Activated CD4-positive, alpha-beta memory T cell treated with anti-CD3 and anti-CD28 coated beads for 36 hours (primary cell): ENCODE measurements around the gene RBBP8NL. TPM values are rescaled to one million over a fixed set of nuclear protein-coding genes. Genes with fewer than 3 reads are reported as not detected.

Experiments used
- CTCF ChIA-PET: fragments of 350-600 bp; sonication (Branson Sonifier 250); formaldehyde crosslinking; loops from one replicate; lab custom pipeline; 2021; ENCODE audit warnings: antibody characterized with exemption, inconsistent platforms; lab: Charles Lee
- POLR2A ChIA-PET: fragments of 350-600 bp; sonication (Branson Sonifier 250); formaldehyde crosslinking; loops from one replicate; lab custom pipeline; 2021; ENCODE audit warnings: antibody characterized with exemption; lab: Charles Lee
- DNase-seq: peaks from one replicate; pipeline ENCODE4 v3.0.0-alpha.2; 2020
- H3K27ac Mint-ChIP-seq: one replicate; pipeline ENCODE4 v1.8.0; 2021; ENCODE audit warnings: mixed read lengths
- H3K27me3 Mint-ChIP-seq: one replicate; pipeline ENCODE4 v1.8.0; 2021; ENCODE audit warnings: mixed read lengths
- H3K36me3 Mint-ChIP-seq: one replicate; pipeline ENCODE4 v1.8.0; 2021; ENCODE audit warnings: mixed read lengths
- H3K4me1 Mint-ChIP-seq: one replicate; pipeline ENCODE4 v1.8.0; 2021; ENCODE audit warnings: low read depth, mixed read lengths
- H3K4me3 Mint-ChIP-seq: one replicate; pipeline ENCODE4 v1.8.0; 2021; ENCODE audit warnings: mild to moderate bottlenecking, mixed read lengths
- H3K9me3 Mint-ChIP-seq: one replicate; pipeline ENCODE4 v1.8.0; 2021; ENCODE audit warnings: mixed read lengths
- intact Hi-C: fragments of 100-400 bp; cut with micrococcal nuclease; formaldehyde crosslinking; loops from one replicate; pipeline ENCODE4 v1.15.1; 2023
- total RNA-seq, 2 experiments: library from RNA; stranded (reverse); gene quantifications; one replicate each; pipeline ENCODE4 v1.2.3, GENCODE V29; 2021

The RBBP8NL gene, protein sequence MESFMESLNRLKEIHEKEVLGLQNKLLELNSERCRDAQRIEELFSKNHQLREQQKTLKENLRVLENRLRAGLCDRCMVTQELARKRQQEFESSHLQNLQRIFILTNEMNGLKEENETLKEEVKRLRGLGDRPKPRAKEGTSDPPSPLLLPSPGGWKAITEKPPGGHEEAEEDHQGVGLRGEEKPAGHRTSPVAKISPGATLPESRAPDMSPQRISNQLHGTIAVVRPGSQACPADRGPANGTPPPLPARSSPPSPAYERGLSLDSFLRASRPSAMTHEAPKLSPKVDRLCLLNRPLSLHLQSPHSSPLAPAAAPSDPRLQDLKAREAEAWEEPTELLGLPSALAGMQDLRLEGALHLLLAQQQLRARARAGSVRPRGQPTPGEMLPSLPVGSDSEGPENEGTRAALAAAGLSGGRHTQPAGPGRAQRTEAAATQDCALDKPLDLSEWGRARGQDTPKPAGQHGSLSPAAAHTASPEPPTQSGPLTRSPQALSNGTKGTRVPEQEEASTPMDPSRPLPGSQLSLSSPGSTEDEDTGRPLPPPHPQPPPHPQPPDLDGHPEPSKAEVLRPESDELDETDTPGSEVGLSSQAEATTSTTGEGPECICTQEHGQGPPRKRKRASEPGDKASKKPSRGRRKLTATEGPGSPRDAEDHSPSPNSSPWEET
- total RNA-seq, result not detected

DNA sequence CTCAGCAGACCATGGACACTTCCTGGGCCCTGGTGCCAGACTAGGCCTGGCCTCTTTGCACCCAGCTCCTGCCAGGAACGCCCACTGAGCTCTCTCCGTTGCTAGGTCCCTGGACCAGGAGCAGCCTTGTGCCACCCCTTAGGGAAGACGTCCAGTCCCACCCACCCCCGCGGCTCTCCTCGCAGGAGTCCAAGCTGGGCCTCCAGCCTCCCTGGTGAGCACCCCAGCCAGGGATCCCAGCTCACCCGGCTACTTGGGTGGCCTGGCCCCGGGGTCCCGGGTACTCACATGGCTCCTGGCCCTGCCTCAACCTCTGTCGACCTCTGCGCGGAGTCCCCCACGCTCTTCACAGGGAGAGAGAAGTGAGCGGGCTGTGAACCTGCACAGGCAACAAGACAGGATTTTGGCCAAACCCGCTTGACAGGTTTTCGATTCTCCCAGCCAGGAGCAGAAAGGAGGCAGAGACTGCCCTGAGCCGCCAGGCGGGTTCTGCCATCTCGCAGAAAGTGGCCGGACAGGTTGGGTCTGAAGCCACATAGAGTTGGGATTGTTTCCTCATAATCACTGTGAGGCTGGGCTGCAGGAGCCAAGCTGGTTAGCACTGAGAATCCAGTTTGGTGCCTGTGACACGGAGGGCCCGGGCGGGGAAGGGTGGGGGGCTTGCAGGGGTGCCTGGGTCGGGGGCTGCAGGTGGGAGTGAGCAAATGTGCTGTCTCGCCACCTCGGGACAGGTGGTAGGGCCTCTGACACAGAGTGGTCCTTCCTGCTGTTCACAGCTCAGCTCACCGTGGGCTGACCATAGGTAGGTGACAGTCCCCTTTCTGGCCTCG is at the start of gene RBBP8NL:
Gene RBBP8NL (minus strand): TSS at position 368 of the 830 bp plus-strand sequence. CDS start 7,892 bp downstream, outside the sequence.
- H3K27me3 Mint-ChIP-seq, result peaks cover 7% of the 10 kb centered on the region
- no peak within 1 kb of the TSS for H3K4me3 Mint-ChIP-seq
- H3K4me1 Mint-ChIP-seq, result no peaks in the 10 kb centered on the region
- H3K36me3 Mint-ChIP-seq, result no peaks in the 10 kb centered on the region
- H3K27ac Mint-ChIP-seq, result no peak within 1 kb of the TSS
- no peak for DNase-seq
- CTCF ChIA-PET, result no interaction called here
- H3K9me3 Mint-ChIP-seq, result no peaks in the 10 kb centered on the region
- intact Hi-C loops, result no loop called here
- POLR2A ChIA-PET, result no interaction called here

DNA sequence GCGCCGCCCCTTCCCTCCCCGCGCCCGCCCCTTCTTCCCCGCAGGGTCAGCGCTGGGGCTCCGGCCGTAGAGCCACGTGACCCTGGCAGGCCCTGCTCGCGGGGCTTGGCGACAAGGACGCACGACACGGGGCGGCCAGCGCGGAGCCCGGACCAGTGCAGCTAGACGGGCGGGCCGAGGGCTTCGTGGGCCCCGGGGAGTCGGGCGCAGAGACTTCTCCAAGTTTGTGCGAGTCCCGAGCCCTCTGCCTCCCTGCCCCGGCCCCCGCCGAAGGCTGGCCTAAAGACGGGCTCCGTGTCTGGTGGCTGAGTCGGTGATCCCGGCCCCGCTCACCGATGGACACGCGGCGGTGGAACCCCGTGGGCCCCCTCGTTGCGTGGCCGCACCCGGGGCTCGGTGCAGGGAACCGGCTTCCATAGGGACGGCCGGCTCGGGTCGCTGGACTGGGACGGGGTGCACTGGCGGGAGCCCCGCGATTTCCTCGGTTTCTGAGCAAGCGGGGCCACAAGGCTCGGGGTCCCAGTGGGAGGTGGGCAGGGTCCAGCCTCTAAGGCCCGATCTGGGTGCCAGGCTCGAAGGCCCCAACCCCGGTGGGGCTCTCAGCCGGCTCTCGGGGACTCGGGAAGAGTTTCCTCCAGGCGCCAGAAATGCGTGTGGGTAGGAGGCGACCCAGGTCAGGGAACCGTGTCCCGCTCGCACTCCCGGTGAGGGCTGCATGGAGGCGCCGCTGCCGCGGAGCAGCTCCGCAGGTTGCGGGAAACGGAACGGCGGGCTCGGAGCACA is 48.9 kb upstream of the RBBP8NL start:
- peak; percentile 19 for DNase-seq
- CTCF ChIA-PET, result no interaction called here
- Mint-ChIP-seq H3K4me1 (peaks cover 6% of the 10 kb centered on the region), H3K9me3 (no peaks in the 10 kb centered on the region), H3K4me3 (no peak overlapping the region), H3K27me3 (peaks cover 35% of the 10 kb centered on the region), H3K36me3 (no peaks in the 10 kb centered on the region), H3K27ac (no peak overlapping the region)
- intact Hi-C loops, result no loop called here
- POLR2A ChIA-PET, result no interaction called here

DNA sequence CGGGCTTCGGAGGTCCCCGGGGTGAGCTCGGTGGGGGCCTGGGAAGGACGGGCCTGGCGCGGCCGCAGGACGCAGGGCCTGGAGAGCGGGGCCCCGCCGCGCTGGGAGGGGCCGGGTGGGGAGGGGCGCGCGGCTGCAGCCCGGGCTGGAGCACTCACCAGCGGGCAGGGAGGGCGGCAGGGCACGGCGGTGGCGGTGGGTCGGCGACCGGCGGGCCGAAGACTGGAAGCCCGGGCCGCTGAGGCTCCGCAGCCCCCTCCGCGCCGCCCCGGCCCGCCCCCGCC is 48.4 kb upstream of the RBBP8NL start, which contains the start of gene GATA5:
Gene GATA5 (minus strand): TSS at position 224 of the 284 bp plus-strand sequence. CDS start 474 bp downstream, outside the sequence.
- peaks cover 35% of the 10 kb centered on the region for H3K27me3 Mint-ChIP-seq
- intact Hi-C loops, result no loop called here
- H3K4me1 Mint-ChIP-seq, result peaks cover 6% of the 10 kb centered on the region
- CTCF ChIA-PET, result no interaction called here
- POLR2A ChIA-PET, result no interaction called here
- no peaks in the 10 kb centered on the region for H3K36me3 Mint-ChIP-seq
- no peak within 1 kb of the TSS for H3K27ac Mint-ChIP-seq
- no peak within 1 kb of the TSS for H3K4me3 Mint-ChIP-seq
- no peak for DNase-seq
- H3K9me3 Mint-ChIP-seq, result no peaks in the 10 kb centered on the region

DNA sequence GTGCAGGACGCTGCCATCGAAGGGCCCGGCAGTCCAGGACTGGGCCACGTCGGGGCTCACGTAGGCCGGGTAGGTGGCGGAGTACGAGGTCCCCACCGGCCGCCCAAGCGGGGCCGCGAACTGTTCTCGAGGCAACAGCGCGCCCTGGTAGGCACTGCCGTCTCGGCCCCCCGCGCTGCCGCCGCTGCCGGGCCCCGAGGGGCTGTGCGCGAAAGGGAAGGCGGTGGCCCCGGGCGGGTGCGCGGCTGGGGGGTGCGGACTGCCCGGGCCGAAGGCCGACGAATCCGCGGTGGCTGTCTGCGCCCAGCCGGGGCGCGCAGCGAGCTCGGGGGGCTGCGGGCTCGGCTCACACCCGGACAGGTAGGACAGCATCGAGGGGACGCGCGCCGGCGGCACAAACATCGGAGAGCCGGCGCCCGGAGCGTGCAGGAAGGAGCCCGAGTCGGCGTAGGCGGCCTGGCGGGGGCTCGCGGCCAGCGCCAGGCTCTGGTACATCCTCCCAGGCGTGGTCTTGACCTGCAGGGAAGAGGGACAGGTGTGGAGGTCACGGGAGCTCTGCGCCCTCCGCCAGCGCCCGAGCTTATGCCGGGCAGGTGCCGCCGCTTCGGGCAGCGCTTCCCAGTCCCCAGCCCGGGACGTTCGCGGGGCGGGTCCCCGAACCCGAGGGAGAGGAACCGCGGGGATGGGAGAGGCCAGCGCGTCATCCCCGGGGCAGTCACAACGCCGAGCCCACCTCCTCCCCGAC is 47.9 kb upstream of the RBBP8NL start:
- no peak for DNase-seq
- POLR2A ChIA-PET, result no interaction called here
- H3K4me3 Mint-ChIP-seq, result no peak overlapping the region
- intact Hi-C loops, result no loop called here
- H3K4me1 Mint-ChIP-seq, result peaks cover 6% of the 10 kb centered on the region
- no peaks in the 10 kb centered on the region for H3K9me3 Mint-ChIP-seq
- no peaks in the 10 kb centered on the region for H3K36me3 Mint-ChIP-seq
- H3K27ac Mint-ChIP-seq, result no peak overlapping the region
- CTCF ChIA-PET, result no interaction called here
- peaks cover 37% of the 10 kb centered on the region for H3K27me3 Mint-ChIP-seq

DNA sequence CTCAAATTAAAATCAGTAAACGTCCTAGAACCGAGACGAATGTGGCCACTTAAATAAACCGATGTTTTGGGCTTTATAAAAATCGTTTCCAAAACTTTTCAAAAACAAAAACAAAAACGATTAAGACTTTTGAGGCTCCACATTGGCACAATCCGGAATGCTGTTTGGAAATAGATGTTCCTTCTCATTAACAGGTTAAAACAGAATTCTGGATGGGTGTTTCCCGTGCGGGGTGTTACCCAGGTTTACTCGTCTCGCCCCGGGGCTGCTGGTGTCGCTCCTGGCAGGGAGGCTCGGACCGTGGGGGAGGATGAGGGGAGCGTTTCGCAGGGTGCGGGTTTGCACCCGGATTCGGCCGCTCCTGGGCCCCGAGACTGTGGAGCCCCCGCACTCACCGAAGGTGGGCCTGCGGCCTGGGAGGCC is 47.3 kb upstream of the RBBP8NL start:
- H3K27me3 Mint-ChIP-seq, result peaks cover 38% of the 10 kb centered on the region
- POLR2A ChIA-PET, result no interaction called here
- DNase-seq, result no peak
- H3K27ac Mint-ChIP-seq, result no peak overlapping the region
- intact Hi-C loops, result no loop called here
- H3K9me3 Mint-ChIP-seq, result no peaks in the 10 kb centered on the region
- H3K4me3 Mint-ChIP-seq, result no peak overlapping the region
- CTCF ChIA-PET, result no interaction called here
- H3K4me1 Mint-ChIP-seq, result peaks cover 6% of the 10 kb centered on the region
- H3K36me3 Mint-ChIP-seq, result no peaks in the 10 kb centered on the region

DNA sequence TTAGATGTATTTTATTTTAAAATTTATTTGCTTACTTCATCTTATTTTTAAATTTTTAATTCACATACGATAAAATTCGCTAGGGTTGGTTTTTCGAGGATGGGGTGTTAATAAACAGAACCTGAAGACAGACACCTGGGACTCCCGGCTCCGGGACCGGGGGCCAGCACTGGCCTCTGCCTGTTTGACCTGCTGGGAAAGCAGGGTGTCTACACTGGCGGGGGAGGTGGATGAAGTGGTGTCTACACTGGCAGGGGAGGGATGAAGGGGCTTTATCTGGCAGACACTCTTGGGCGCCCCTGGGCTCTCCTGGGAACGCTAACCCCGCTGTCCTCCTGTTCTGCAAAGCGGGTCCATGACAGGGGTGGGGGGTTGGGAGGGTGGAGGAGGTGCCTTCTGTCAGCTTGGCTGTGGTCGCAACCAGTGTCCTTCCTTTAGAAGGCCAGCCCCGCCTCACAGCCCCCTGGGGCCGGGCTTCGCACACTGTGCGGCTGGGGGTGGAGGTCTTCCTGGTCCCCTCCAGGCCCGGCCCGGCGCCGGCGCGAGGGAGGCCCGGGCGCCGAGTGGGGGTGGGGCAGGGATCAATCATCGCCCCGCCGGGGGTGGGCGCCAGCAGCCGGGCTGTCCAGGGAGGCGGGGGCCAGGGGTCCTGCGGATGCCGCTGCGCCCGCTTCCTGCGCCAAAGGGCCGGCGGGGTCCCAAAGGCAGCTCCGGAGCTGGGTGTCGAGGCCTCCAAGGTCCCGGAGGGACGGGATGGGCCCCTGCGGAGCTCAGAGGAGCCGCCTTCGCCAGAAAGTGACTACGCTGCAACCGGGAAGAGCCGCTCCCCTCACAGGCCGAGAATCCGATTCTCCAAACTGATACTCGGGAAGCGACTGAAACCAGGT is 46.6 kb upstream of the RBBP8NL start:
- Mint-ChIP-seq H3K27ac (no peak overlapping the region), H3K4me3 (no peak overlapping the region), H3K27me3 (peaks cover 35% of the 10 kb centered on the region), H3K9me3 (no peaks in the 10 kb centered on the region), H3K36me3 (no peaks in the 10 kb centered on the region), H3K4me1 (peaks cover 6% of the 10 kb centered on the region)
- ChIA-PET POLR2A (no interaction called here), CTCF (no interaction called here)
- no peak for DNase-seq
- intact Hi-C loops, result no loop called here

DNA sequence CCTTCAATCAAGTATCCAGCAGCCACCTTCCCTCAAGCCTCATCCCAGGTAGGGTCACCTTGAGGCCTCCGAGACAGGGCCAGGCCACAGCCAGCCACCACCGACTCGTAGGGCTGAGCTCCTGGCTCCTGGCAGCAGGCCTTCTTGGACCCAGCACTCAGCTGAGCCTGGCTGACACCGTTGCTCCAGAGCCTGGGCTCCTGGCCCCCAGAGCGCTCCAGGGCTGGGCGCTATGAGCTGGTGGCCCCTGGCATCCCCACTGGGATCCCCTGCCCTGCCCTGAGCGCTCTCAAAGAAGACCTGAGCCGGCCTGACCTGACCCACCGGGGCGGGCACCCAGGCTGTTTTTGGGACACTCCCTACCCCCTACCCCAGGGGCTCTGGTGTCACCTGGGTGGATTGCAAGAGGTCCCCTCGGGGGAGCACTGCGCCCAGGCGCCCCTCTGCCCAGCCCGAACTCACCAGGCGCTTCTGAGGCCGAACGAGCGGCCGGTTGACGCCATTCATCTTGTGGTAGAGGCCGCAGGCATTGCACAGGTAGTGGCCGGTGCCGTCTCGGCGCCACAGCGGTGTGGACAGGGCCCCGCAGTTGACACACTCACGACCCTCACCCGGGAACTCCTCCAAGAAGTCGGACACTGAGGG is 45.7 kb upstream of the RBBP8NL start:
- peaks cover 6% of the 10 kb centered on the region for H3K4me1 Mint-ChIP-seq
- ChIA-PET CTCF (no interaction called here), POLR2A (no interaction called here)
- no peaks in the 10 kb centered on the region for H3K9me3 Mint-ChIP-seq
- no peak for DNase-seq
- intact Hi-C loops, result no loop called here
- H3K27ac Mint-ChIP-seq, result no peak overlapping the region
- H3K4me3 Mint-ChIP-seq, result no peak overlapping the region
- H3K27me3 Mint-ChIP-seq, result peaks cover 27% of the 10 kb centered on the region
- no peaks in the 10 kb centered on the region for H3K36me3 Mint-ChIP-seq

DNA sequence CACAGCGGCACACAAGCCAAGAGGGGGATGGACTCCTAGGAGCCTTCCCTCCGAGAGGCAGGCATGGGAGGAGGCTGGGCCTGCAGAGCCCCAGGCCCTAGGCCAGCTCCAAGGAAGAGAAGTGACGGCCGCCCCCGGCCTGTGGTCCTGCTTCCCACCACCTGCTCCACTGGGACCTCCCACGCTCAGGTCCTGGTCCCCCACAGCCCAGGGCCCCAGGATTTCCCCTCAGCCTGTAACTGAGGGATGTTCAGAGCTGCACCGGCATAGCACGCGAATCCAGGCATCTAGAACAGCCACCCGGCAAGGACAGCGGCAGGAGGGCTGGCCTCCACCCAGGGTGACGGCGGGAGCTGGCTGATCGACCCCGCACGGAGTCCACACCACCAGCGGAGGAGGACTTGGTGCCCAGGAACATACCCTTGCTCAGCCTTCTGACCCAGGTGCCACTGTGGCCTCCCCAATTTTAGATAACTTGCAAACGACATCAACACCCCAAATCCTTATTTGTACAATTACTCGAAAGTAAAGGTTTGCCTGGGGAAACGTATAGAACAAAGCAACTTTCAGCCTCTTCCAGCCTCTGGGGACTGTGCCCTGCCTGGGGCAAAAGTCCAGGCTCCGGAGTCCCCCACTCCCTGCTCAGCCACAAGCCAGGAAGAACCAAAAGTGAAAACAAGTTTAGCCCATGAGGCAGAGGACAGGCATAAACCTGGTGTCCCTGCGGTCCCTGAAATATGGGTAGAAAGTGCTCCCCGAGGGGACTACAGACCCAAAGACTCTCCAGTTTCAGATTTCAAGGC is 45.0 kb upstream of the RBBP8NL start:
- no peak overlapping the region for H3K4me3 Mint-ChIP-seq
- CTCF ChIA-PET, result no interaction called here
- no peaks in the 10 kb centered on the region for H3K36me3 Mint-ChIP-seq
- peaks cover 6% of the 10 kb centered on the region for H3K4me1 Mint-ChIP-seq
- intact Hi-C loops, result no loop called here
- POLR2A ChIA-PET, result no interaction called here
- no peak for DNase-seq
- H3K27me3 Mint-ChIP-seq, result peaks cover 23% of the 10 kb centered on the region
- H3K9me3 Mint-ChIP-seq, result no peaks in the 10 kb centered on the region
- no peak overlapping the region for H3K27ac Mint-ChIP-seq

DNA sequence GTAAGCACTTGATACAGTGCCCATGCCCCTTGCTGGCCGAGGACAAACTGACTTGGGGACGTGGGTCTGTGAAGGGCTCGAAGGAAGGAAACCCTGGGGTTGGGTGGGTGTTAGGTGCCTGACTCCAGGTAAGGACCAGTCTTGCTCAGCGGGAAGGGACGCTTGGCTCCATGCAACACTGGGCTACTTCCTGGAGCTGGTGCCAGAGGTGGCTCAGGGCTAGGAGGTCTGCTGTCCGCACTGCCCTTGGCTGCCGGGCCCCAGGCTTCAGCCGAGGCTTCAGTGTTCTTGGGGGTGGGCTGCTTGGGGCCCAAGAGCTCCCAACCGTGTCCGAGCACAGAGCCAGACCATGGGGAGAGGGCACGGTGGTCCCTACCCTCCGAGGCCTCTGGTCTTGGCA is 43.1 kb upstream of the RBBP8NL start:
- POLR2A ChIA-PET, result no interaction called here
- H3K4me1 Mint-ChIP-seq, result no peaks in the 10 kb centered on the region
- CTCF ChIA-PET, result no interaction called here
- H3K27me3 Mint-ChIP-seq, result peaks cover 17% of the 10 kb centered on the region
- DNase-seq, result no peak
- H3K4me3 Mint-ChIP-seq, result no peak overlapping the region
- no peak overlapping the region for H3K27ac Mint-ChIP-seq
- intact Hi-C loops, result no loop called here
- H3K36me3 Mint-ChIP-seq, result no peaks in the 10 kb centered on the region
- no peaks in the 10 kb centered on the region for H3K9me3 Mint-ChIP-seq

DNA sequence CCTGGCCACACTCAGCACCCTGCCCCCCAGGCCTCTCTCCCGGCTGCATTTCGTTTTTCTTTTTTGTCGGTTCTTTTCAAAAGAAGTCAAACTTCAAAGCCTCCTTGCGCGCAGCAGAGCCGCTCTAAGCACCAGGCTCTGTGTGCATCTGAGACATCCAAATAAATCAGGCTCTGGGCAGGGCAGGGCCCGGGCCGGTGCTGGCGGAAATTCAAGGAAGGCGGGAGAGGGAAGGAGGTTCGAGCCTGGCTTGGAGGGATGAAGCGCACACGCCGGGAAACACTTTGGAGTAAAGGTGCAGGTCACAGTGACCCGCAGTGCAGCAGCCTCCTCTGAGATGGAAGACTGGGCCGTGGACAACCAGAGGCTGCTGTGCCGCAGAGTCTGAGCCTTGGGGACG is 42.7 kb upstream of the RBBP8NL start:
- H3K9me3 Mint-ChIP-seq, result no peaks in the 10 kb centered on the region
- peaks cover 17% of the 10 kb centered on the region for H3K27me3 Mint-ChIP-seq
- intact Hi-C loops, result no loop called here
- H3K4me1 Mint-ChIP-seq, result no peaks in the 10 kb centered on the region
- POLR2A ChIA-PET, result no interaction called here
- H3K4me3 Mint-ChIP-seq, result no peak overlapping the region
- no peak for DNase-seq
- CTCF ChIA-PET, result no interaction called here
- H3K27ac Mint-ChIP-seq, result no peak overlapping the region
- H3K36me3 Mint-ChIP-seq, result no peaks in the 10 kb centered on the region
